Vagina (tissue), 2 donors: ENCODE data around the gene ARID5B. TPM values are rescaled to one million over a fixed set of nuclear protein-coding genes. Genes with fewer than 3 reads are reported as not detected.

Experiments used
- DNase-seq, 2 donors: peaks; one replicate each; pipeline ENCODE4 v3.0.0-alpha.2; 2017; ENCODE audit errors: extremely low spot score in 2 of 2
- H3K27ac ChIP-seq: fragments of 200-600 bp; sonication (generic); one replicate; pipeline ENCODE4 v1.5.1; 2019
- H3K27me3 ChIP-seq: fragments of 200-600 bp; sonication (generic); one replicate; pipeline ENCODE4 v1.5.1; 2019
- H3K36me3 ChIP-seq, 2 donors: fragments of 200-600 bp; sonication (generic); one replicate each; pipeline ENCODE4 v1.5.1; 2017 to 2019
- H3K4me1 ChIP-seq: fragments of 200-600 bp; sonication (generic); one replicate; pipeline ENCODE4 v1.5.1; 2019
- H3K4me3 ChIP-seq, 2 donors: fragments of 200-600 bp; sonication (generic); 1 replicate in 1 of 2; 2 replicates in 1 of 2; pipeline ENCODE4 v1.5.1; 2016 to 2019
- H3K9me3 ChIP-seq: fragments of 200-600 bp; sonication (generic); one replicate; pipeline ENCODE4 v1.5.1; 2019
- CTCF ChIP-seq, 3 experiments: fragments of 450-650 bp in 2 of 3; fragments of 200-600 bp in 1 of 3; sonication (generic) in 1 of 3; IDR thresholded peaks; one replicate each; pipeline ENCODE4 v1.5.1; 2017 to 2019; ENCODE audit warnings: antibody characterized with exemption in 3 of 3, mild to moderate bottlenecking in 2 of 3, moderate library complexity in 2 of 3
- POLR2A ChIP-seq, 2 donors: fragments of 450-650 bp; IDR thresholded peaks; one replicate each; pipeline ENCODE4 v1.6.1; 2017; ENCODE audit warnings: antibody characterized with exemption in 2 of 2, mild to moderate bottlenecking in 2 of 2, moderate library complexity in 2 of 2
- POLR2AphosphoS5 ChIP-seq, 2 donors: sonication (generic); formaldehyde crosslinking; IDR thresholded peaks; one replicate each; pipeline ENCODE4 v1.9.0; 2017; ENCODE audit warnings: antibody characterized with exemption in 2 of 2, mild to moderate bottlenecking in 2 of 2, low read depth in 1 of 2; ENCODE audit not compliant: insufficient read depth in 1 of 2
- intact Hi-C: fragments of 100-400 bp; cut with DNase I; formaldehyde crosslinking; loops from one replicate; pipeline ENCODE4 v1.15.1; 2023
- total RNA-seq: library from RNA; depleted of rRNA; stranded (reverse); fragments of >200 nt; gene quantifications from one replicate; pipeline ENCODE4 v1.2.3, GENCODE V29; 2016

Gene ARID5B
- total RNA-seq, 1 donor from 2014 or later = 75.9 TPM

- H3K9me3 ChIP-seq = no peaks in the 10 kb centered on the region
- no peaks in the 10 kb centered on the region for H3K4me1 ChIP-seq
- H3K27me3 ChIP-seq = no peaks in the 10 kb centered on the region
- DNase-seq = no peak
- H3K4me3 ChIP-seq = no peak overlapping the region
- intact Hi-C loops = no loop called here
- TF ChIP-seq POLR2A (IDR thresholded peaks at IDR 0.05) (no peak), POLR2AphosphoS5 (IDR thresholded peaks at IDR 0.05; ENCODE audit: insufficient read depth in 1 of 2, low read depth in 1 of 2) (no peak), CTCF (IDR thresholded peaks at IDR 0.05) (no peak)
- H3K36me3 ChIP-seq = no peaks in the 10 kb centered on the region
- H3K27ac ChIP-seq = no peak overlapping the region
Observed at GRCh38 chr10:61950449-61951143, 49.1 kb downstream of the ARID5B start.

GRCh38 chr10:61951144-61951483, 49.6 kb downstream of the ARID5B start:
- TF ChIP-seq POLR2A (IDR thresholded peaks at IDR 0.05) = no peak
- TF ChIP-seq POLR2AphosphoS5 (IDR thresholded peaks at IDR 0.05; ENCODE audit: insufficient read depth in 1 of 2, low read depth in 1 of 2) = no peak
- no peak for TF ChIP-seq CTCF (IDR thresholded peaks at IDR 0.05)
- intact Hi-C loops = no loop called here
- H3K36me3 ChIP-seq = no peaks in the 10 kb centered on the region

GRCh38 chr10:61952028-61952674, 50.7 kb downstream of the ARID5B start:
- TF ChIP-seq POLR2A (IDR thresholded peaks at IDR 0.05) (no peak), CTCF (IDR thresholded peaks at IDR 0.05) (no peak), POLR2AphosphoS5 (IDR thresholded peaks at IDR 0.05; ENCODE audit: insufficient read depth in 1 of 2, low read depth in 1 of 2) (no peak)
- Histone ChIP-seq H3K4me3 (no peak overlapping the region), H3K4me1 (no peaks in the 10 kb centered on the region), H3K27ac (no peak overlapping the region), H3K9me3 (no peaks in the 10 kb centered on the region), H3K27me3 (no peaks in the 10 kb centered on the region), H3K36me3 (no peaks in the 10 kb centered on the region)
- DNase-seq = no peak
- intact Hi-C loops = no loop called here

More at GRCh38 chr10:61951144-61951483, 49.6 kb downstream of the ARID5B start:
- no peaks in the 10 kb centered on the region for H3K27me3 ChIP-seq
- no peak for DNase-seq
- no peak overlapping the region for H3K27ac ChIP-seq
- no peak overlapping the region for H3K4me3 ChIP-seq
- no peaks in the 10 kb centered on the region for H3K4me1 ChIP-seq
- H3K9me3 ChIP-seq = no peaks in the 10 kb centered on the region

GRCh38 chr10:61953183-61953582, 51.7 kb downstream of the ARID5B start:
- no peaks in the 10 kb centered on the region for H3K9me3 ChIP-seq
- no peaks in the 10 kb centered on the region for H3K36me3 ChIP-seq
- no peaks in the 10 kb centered on the region for H3K27me3 ChIP-seq
- TF ChIP-seq POLR2A (IDR thresholded peaks at IDR 0.05) (no peak), CTCF (IDR thresholded peaks at IDR 0.05) (no peak)
- DNase-seq = no peak
- no peaks in the 10 kb centered on the region for H3K4me1 ChIP-seq
- H3K27ac ChIP-seq = no peak overlapping the region
- H3K4me3 ChIP-seq = no peak overlapping the region
- intact Hi-C loops = no loop called here

GRCh38 chr10:61957806-61958205, 56.3 kb downstream of the ARID5B start:
- Histone ChIP-seq H3K4me3 (no peak overlapping the region), H3K36me3 (no peaks in the 10 kb centered on the region), H3K4me1 (no peaks in the 10 kb centered on the region), H3K27me3 (no peaks in the 10 kb centered on the region), H3K9me3 (no peaks in the 10 kb centered on the region), H3K27ac (no peak overlapping the region)
- TF ChIP-seq CTCF (IDR thresholded peaks at IDR 0.05) (no peak), POLR2AphosphoS5 (IDR thresholded peaks at IDR 0.05; ENCODE audit: insufficient read depth in 1 of 2, low read depth in 1 of 2) (no peak), POLR2A (IDR thresholded peaks at IDR 0.05) (no peak)
- intact Hi-C loops = no loop called here
- no peak for DNase-seq
